Transverse colon (tissue), 4 donors: ENCODE measurements around the gene SPG7.

Source experiments
- CTCF ChIP-seq, 5 experiments: fragments of 200-600 bp in 3 of 5; fragments of 450-650 bp in 2 of 5; sonication (generic) in 3 of 5; IDR thresholded peaks; 1 replicate in 2 of 5; 2 replicates in 3 of 5; pipeline ENCODE4 v1.5.1; 2016 to 2017; ENCODE audit warnings: antibody characterized with exemption in 5 of 5, inconsistent platforms in 3 of 5, mild to moderate bottlenecking in 2 of 5, moderate library complexity in 1 of 5
- POLR2A ChIP-seq: fragments of 450-650 bp; IDR thresholded peaks from one replicate; pipeline ENCODE4 v1.6.1; 2016; ENCODE audit warnings: antibody characterized with exemption, mild to moderate bottlenecking, moderate library complexity
- POLR2AphosphoS5 ChIP-seq, 3 donors: sonication (generic); formaldehyde crosslinking; IDR thresholded peaks; one replicate each; pipeline ENCODE4 v1.6.1; 2016; ENCODE audit warnings: antibody characterized with exemption in 3 of 3

GRCh38 chr16:89582614-89583196, 74.5 kb downstream of the SPG7 start:
- no peak for TF ChIP-seq POLR2AphosphoS5 (IDR thresholded peaks at IDR 0.05)
- TF ChIP-seq CTCF (IDR thresholded peaks at IDR 0.05), result no peak
- no peak for TF ChIP-seq POLR2A
